Fibroblast of mammary gland (primary cell): ENCODE data around the gene TEP1.

ENCODE experiments used
- DNase-seq: peaks from one replicate; pipeline ENCODE4 v3.0.0-alpha.2; 2010; ENCODE audit warnings: low read depth
- H3K4me3 ChIP-seq: 2 replicates; pipeline ENCODE4 v1.5.1; 2011; ENCODE audit warnings: low read depth, mild to moderate bottlenecking, low read length, moderate library complexity; ENCODE audit not compliant: control insufficient read depth
- CTCF ChIP-seq: conservative IDR thresholded peaks from 2 replicates; pipeline ENCODE4 v1.5.1; 2011; ENCODE audit warnings: low read depth, low read length, inconsistent platforms; ENCODE audit not compliant: control insufficient read depth, insufficient read depth

The TEP1 gene

GRCh38 chr14:20440465-20440864, 27.2 kb upstream of the TEP1 start:
- TF ChIP-seq CTCF: no peak
- H3K4me3 ChIP-seq: no peak overlapping the region
- DNase-seq: no peak

- H3K4me3 ChIP-seq: no peak overlapping the region
- no peak for DNase-seq
- TF ChIP-seq CTCF: no peak
Observed at GRCh38 chr14:20438664-20439063, 25.4 kb upstream of the TEP1 start.

GRCh38 chr14:20436363-20436755, 23.1 kb upstream of the TEP1 start:
- TF ChIP-seq CTCF: no peak
- DNase-seq: peak; percentile 76
- H3K4me3 ChIP-seq: no peak overlapping the region

- DNase-seq: no peak
- peak within 1 kb of the TSS; percentile 31 for H3K4me3 ChIP-seq
- no peak for TF ChIP-seq CTCF
Observed at GRCh38 chr14:20435582-20436362, 22.5 kb upstream of the TEP1 start, which contains the start of gene KLHL33. Gene KLHL33, minus strand, starts transcription at chr14:20436166. Its CDS starts 355 bp downstream, at chr14:20435811.

- DNase-seq: no peak
- no peak for TF ChIP-seq CTCF
- H3K4me3 ChIP-seq: peak overlapping the region; percentile 31
Observed at GRCh38 chr14:20434701-20435581, 21.6 kb upstream of the TEP1 start.

GRCh38 chr14:20429801-20430669, 16.7 kb upstream of the TEP1 start:
- no peak for DNase-seq
- H3K4me3 ChIP-seq: no peak overlapping the region
- no peak for TF ChIP-seq CTCF
